ENCODE measurements around the gene MFF.
"Not testable (repeated sequence)": the region's sequence is repeated elsewhere in the genome, so short reads cannot be mapped to it uniquely, and the experiment has no call there.

The MFF gene

GRCh38 chr2:227379095-227379494 is 54.0 kb downstream of the MFF start, which contains the start of gene TM4SF20:
Gene TM4SF20, minus strand, starts transcription at chr2:227379306. Its CDS starts 38 bp downstream, at chr2:227379268.
- no peak for DNase-seq

GRCh38 chr2:227382241-227382835 is 57.3 kb downstream of the MFF start:
- not testable (repeated sequence) for DNase-seq

- DNase-seq, result no peak
Measured at GRCh38 chr2:227383686-227384085, 58.6 kb downstream of the MFF start.

- DNase-seq, result no peak
Measured at GRCh38 chr2:227386630-227387029, 61.6 kb downstream of the MFF start.

- DNase-seq, result not testable (repeated sequence)
Measured at GRCh38 chr2:227387583-227387982, 62.5 kb downstream of the MFF start, which contains the start of gene SCYGR1. Gene SCYGR1, minus strand, starts transcription at chr2:227387949. Its CDS starts 0 bp downstream, at chr2:227387949.

GRCh38 chr2:227388537-227389011 is 63.5 kb downstream of the MFF start:
- DNase-seq, result no peak

- no peak for DNase-seq
Measured at GRCh38 chr2:227389231-227389630, 64.2 kb downstream of the MFF start.

GRCh38 chr2:227389661-227390060 is 64.6 kb downstream of the MFF start:
- DNase-seq, result no peak

- DNase-seq, result no peak
Measured at GRCh38 chr2:227390468-227391256, 65.6 kb downstream of the MFF start.

- no peak for DNase-seq
Measured at GRCh38 chr2:227394401-227394800, 69.3 kb downstream of the MFF start.

GRCh38 chr2:227395556-227395955 is 70.5 kb downstream of the MFF start:
- no peak for DNase-seq

GRCh38 chr2:227397562-227397961 is 72.5 kb downstream of the MFF start:
- DNase-seq, result no peak

- DNase-seq, result no peak
Measured at GRCh38 chr2:227398684-227399670, 73.9 kb downstream of the MFF start.

GRCh38 chr2:227401550-227401949 is 76.5 kb downstream of the MFF start:
- DNase-seq, result no peak

GRCh38 chr2:227402321-227402720 is 77.3 kb downstream of the MFF start:
- DNase-seq, result no peak

GRCh38 chr2:227402959-227403358 is 77.9 kb downstream of the MFF start:
- no peak for DNase-seq

GRCh38 chr2:227404585-227405271 is 79.7 kb downstream of the MFF start:
- no peak for DNase-seq

- no peak for DNase-seq
Measured at GRCh38 chr2:227406177-227407031, 81.4 kb downstream of the MFF start.

Data from bone marrow (tissue), 2 donors.